H9 (cell line): Measurements from ENCODE around the gene GFOD2. TPM values are rescaled to one million over a fixed set of nuclear protein-coding genes. Genes with fewer than 3 reads are reported as not detected.
A peak's percentile ranks its signal among the peaks of the same experiment; 100 is the strongest.

Source experiments
- DNase-seq: peaks from one replicate; pipeline ENCODE4 v3.0.0-alpha.2; 2017
- H2AFZ ChIP-seq: one replicate; pipeline ENCODE4 v1.6.1; 2013; ENCODE audit warnings: mild to moderate bottlenecking, low read length, control low read depth, moderate library complexity
- H2AK5ac ChIP-seq: 2 replicates; pipeline ENCODE4 v1.6.1; 2013; ENCODE audit warnings: low read length, control low read depth, mixed read lengths; ENCODE audit not compliant: insufficient read length
- H2BK120ac ChIP-seq: one replicate; pipeline ENCODE4 v1.6.1; 2013; ENCODE audit warnings: low read depth, mild to moderate bottlenecking, low read length, control low read depth, inconsistent platforms; ENCODE audit not compliant: poor library complexity, severe bottlenecking
- H2BK12ac ChIP-seq: 2 replicates; pipeline ENCODE4 v1.6.1; 2013; ENCODE audit warnings: low read length, control low read depth, mixed read lengths, low read depth; ENCODE audit not compliant: insufficient read length
- H2BK15ac ChIP-seq: 2 replicates; pipeline ENCODE4 v1.6.1; 2013; ENCODE audit warnings: low read depth, low read length, control low read depth
- H2BK20ac ChIP-seq: one replicate; pipeline ENCODE4 v1.6.1; 2013; ENCODE audit warnings: low read depth, mild to moderate bottlenecking, low read length, control low read depth, inconsistent platforms; ENCODE audit not compliant: poor library complexity, severe bottlenecking
- H2BK5ac ChIP-seq: 2 replicates; pipeline ENCODE4 v1.6.1; 2013; ENCODE audit warnings: low read length, control low read depth, mixed read lengths; ENCODE audit not compliant: insufficient read length
- H3K14ac ChIP-seq: 2 replicates; pipeline ENCODE4 v1.6.1; 2013; ENCODE audit warnings: low read length, control low read depth; ENCODE audit not compliant: insufficient read depth
- H3K18ac ChIP-seq: 2 replicates; pipeline ENCODE4 v1.6.1; 2013; ENCODE audit warnings: low read depth, mild to moderate bottlenecking, mixed read lengths, low read length, control low read depth; ENCODE audit not compliant: insufficient read length
- H3K23ac ChIP-seq: 2 replicates; pipeline ENCODE4 v1.6.1; 2013; ENCODE audit warnings: low read length, control low read depth, mixed read lengths, low read depth; ENCODE audit not compliant: insufficient read length
- H3K23me2 ChIP-seq: 2 replicates; pipeline ENCODE4 v1.6.1; 2013; ENCODE audit warnings: low read depth, mild to moderate bottlenecking, mixed read lengths, low read length, control low read depth; ENCODE audit not compliant: insufficient read length, poor library complexity, severe bottlenecking
- H3K27ac ChIP-seq: 2 replicates; pipeline ENCODE4 v1.5.1; 2013; ENCODE audit warnings: low read length, control low read depth, mixed read lengths, low read depth; ENCODE audit not compliant: insufficient read length
- H3K27me3 ChIP-seq: 2 replicates; pipeline ENCODE4 v1.6.1; 2013; ENCODE audit warnings: low read length, control low read depth, inconsistent platforms; ENCODE audit not compliant: insufficient read depth
- H3K4ac ChIP-seq: 2 replicates; pipeline ENCODE4 v1.6.1; 2013; ENCODE audit warnings: low read depth, mild to moderate bottlenecking, control low read depth, inconsistent platforms, low read length, moderate library complexity
- H3K4me1 ChIP-seq: 2 replicates; pipeline ENCODE4 v1.6.1; 2013; ENCODE audit warnings: low read length, control low read depth, inconsistent platforms; ENCODE audit not compliant: insufficient read depth
- H3K4me2 ChIP-seq: 2 replicates; pipeline ENCODE4 v1.6.1; 2013; ENCODE audit warnings: low read length, control low read depth, mixed read lengths; ENCODE audit not compliant: insufficient read length, insufficient read depth
- H3K56ac ChIP-seq: 2 replicates; pipeline ENCODE4 v1.6.1; 2013; ENCODE audit warnings: low read depth, mild to moderate bottlenecking, mixed read lengths, low read length, control low read depth; ENCODE audit not compliant: insufficient read length
- H3K79me1 ChIP-seq: 2 replicates; pipeline ENCODE4 v1.6.1; 2013; ENCODE audit warnings: low read depth, mild to moderate bottlenecking, moderate library complexity, low read length, control low read depth, inconsistent platforms; ENCODE audit not compliant: insufficient read depth, poor library complexity, severe bottlenecking
- H3K79me2 ChIP-seq: 2 replicates; pipeline ENCODE4 v1.6.1; 2013; ENCODE audit warnings: low read length, control low read depth, inconsistent platforms; ENCODE audit not compliant: insufficient read depth
- H3K9ac ChIP-seq: 2 replicates; pipeline ENCODE4 v1.6.1; 2013; ENCODE audit warnings: low read length, control low read depth, mixed read lengths; ENCODE audit not compliant: insufficient read length; ENCODE audit errors: extremely low read depth
- H3K9me3 ChIP-seq: one replicate; pipeline ENCODE4 v1.6.1; 2013; ENCODE audit warnings: low read depth, low read length, inconsistent platforms; ENCODE audit not compliant: control insufficient read depth
- H3T11ph ChIP-seq: one replicate; pipeline ENCODE4 v1.6.1; 2013; ENCODE audit warnings: mild to moderate bottlenecking, low read length, control low read depth, inconsistent platforms
- H4K20me1 ChIP-seq: one replicate; pipeline ENCODE4 v1.6.1; 2013; ENCODE audit not compliant: control insufficient read depth, insufficient read length, insufficient read depth
- H4K5ac ChIP-seq: 2 replicates; pipeline ENCODE4 v1.6.1; 2013; ENCODE audit warnings: low read depth, mild to moderate bottlenecking, mixed read lengths, low read length, control low read depth; ENCODE audit not compliant: insufficient read length
- H4K8ac ChIP-seq: replicated peaks from 2 replicates; pipeline ENCODE4 v1.6.1; 2013; ENCODE audit warnings: low read length, control low read depth, mixed read lengths, low read depth; ENCODE audit not compliant: insufficient read length
- H4K91ac ChIP-seq: 2 replicates; pipeline ENCODE4 v1.6.1; 2013; ENCODE audit warnings: low read depth, mild to moderate bottlenecking, moderate library complexity, mixed read lengths, low read length, control low read depth; ENCODE audit not compliant: insufficient read length
- H3K27ac Mint-ChIP-seq, 3 experiments: 2 replicates in 2 of 3; 3 replicates in 1 of 3; pipeline ENCODE4 v1.8.0; 2020 to 2021; ENCODE audit warnings: mixed read lengths in 3 of 3, mild to moderate bottlenecking in 1 of 3, moderate library complexity in 1 of 3
- H3K27me3 Mint-ChIP-seq: 2 replicates; pipeline ENCODE4 v1.8.0; 2021; ENCODE audit warnings: low read depth, mild to moderate bottlenecking, moderate library complexity, mixed read lengths
- H3K36me3 Mint-ChIP-seq, 3 experiments: 2 replicates in 2 of 3; 3 replicates in 1 of 3; pipeline ENCODE4 v1.8.0; 2020 to 2021; ENCODE audit warnings: low read depth in 3 of 3, mixed read lengths in 3 of 3; ENCODE audit not compliant: insufficient read depth in 1 of 3
- H3K4me1 Mint-ChIP-seq, 2 experiments: 2 replicates each; pipeline ENCODE4 v1.8.0; 2020; ENCODE audit warnings: mixed read lengths in 2 of 2
- H3K4me3 Mint-ChIP-seq, 2 experiments: 2 replicates in 1 of 2; 3 replicates in 1 of 2; pipeline ENCODE4 v1.8.0; 2020 to 2021; ENCODE audit warnings: mild to moderate bottlenecking in 2 of 2, mixed read lengths in 2 of 2, moderate library complexity in 1 of 2
- H3K9me3 Mint-ChIP-seq, 2 experiments: 2 replicates in 1 of 2; 3 replicates in 1 of 2; pipeline ENCODE4 v1.8.0; 2020; ENCODE audit warnings: mild to moderate bottlenecking in 2 of 2, mixed read lengths in 2 of 2, moderate library complexity in 1 of 2
- CTCF ChIP-seq: fragments of 200-600 bp; sonication (generic); conservative IDR thresholded peaks from 3 replicates; pipeline ENCODE4 v1.8.0; 2021; ENCODE audit warnings: antibody characterized with exemption, mild to moderate bottlenecking
- WGBS: extraction: QIAGEN DNeasy Blood & Tissue Kit; methylation state at CpG from one replicate; pipeline ENCODE4 v1.1.7; 2013; ENCODE audit warnings: missing lambda C conversion rate, low lambda C conversion rate, mixed read lengths; ENCODE audit not compliant: insufficient read length; ENCODE audit errors: extremely low coverage; 5-methylcytosine and 5-hydroxymethylcytosine counted together
- total RNA-seq: library from RNA; stranded (reverse); gene quantifications from 2 replicates; pipeline ENCODE4 v1.2.1, GENCODE V29; 2021

Gene GFOD2
- total RNA-seq, 1 experiment from 2014 or later, result 21.8 TPM

- no peak within 1 kb of the TSS for H2AFZ ChIP-seq
- Mint-ChIP-seq H3K4me3 (peak within 1 kb of the TSS; percentile 78 to 85), H3K27me3 (peaks cover 4% of the 10 kb centered on the region), H3K36me3 (peaks cover 3 to 11% (median 7%) of the 10 kb centered on the region in 3 experiments; a peak in 5 of 7 replicates), H3K27ac (peak within 1 kb of the TSS in 1 of 3 experiments; percentile 85; a peak in 1 of 7 replicates), H3K4me1 (peaks cover 7 to 22% of the 10 kb centered on the region in 2 experiments; a peak in 3 of 4 replicates), H3K9me3 (no peaks in the 10 kb centered on the region)
- H3K4me1 ChIP-seq, result no peaks in the 10 kb centered on the region
- H4K5ac ChIP-seq, result no peak within 1 kb of the TSS
- peak within 1 kb of the TSS; percentile 56 for H3K4me2 ChIP-seq
- H2BK120ac ChIP-seq, result no peak within 1 kb of the TSS
- no peak within 1 kb of the TSS for H4K8ac ChIP-seq
- no peak within 1 kb of the TSS for H2BK20ac ChIP-seq
- H4K20me1 ChIP-seq, result no peaks in the 10 kb centered on the region
- no peak within 1 kb of the TSS for H3K27ac ChIP-seq
- H3T11ph ChIP-seq, result no peak within 1 kb of the TSS
- no peak within 1 kb of the TSS for H2BK15ac ChIP-seq
- H3K4ac ChIP-seq, result no peak within 1 kb of the TSS
- H2BK5ac ChIP-seq, result no peak within 1 kb of the TSS
- no peaks in the 10 kb centered on the region for H3K27me3 ChIP-seq
- peaks cover 3% of the 10 kb centered on the region for H3K23me2 ChIP-seq
- no CpG with 5 or more reads among the region's 78 CpGs for WGBS
- H4K91ac ChIP-seq, result no peak within 1 kb of the TSS
- no peak within 1 kb of the TSS for H3K14ac ChIP-seq
- no peaks in the 10 kb centered on the region for H3K79me1 ChIP-seq
- peak; percentile 87 for DNase-seq
- no peak for TF ChIP-seq CTCF
- H3K56ac ChIP-seq, result no peak within 1 kb of the TSS
- no peak within 1 kb of the TSS for H3K23ac ChIP-seq
- no peak within 1 kb of the TSS for H3K18ac ChIP-seq
- no peak within 1 kb of the TSS for H2AK5ac ChIP-seq
- no peak within 1 kb of the TSS for H2BK12ac ChIP-seq
- H3K79me2 ChIP-seq, result no peaks in the 10 kb centered on the region
- no peaks in the 10 kb centered on the region for H3K9me3 ChIP-seq
- H3K9ac ChIP-seq, result no peak within 1 kb of the TSS
Observed at GRCh38 chr16:67666559-67667452, 52.3 kb downstream of the GFOD2 start, which contains the start of the genes C16orf86 and ENKD1. Gene C16orf86 (plus strand): TSS chr16:67666814. CDS start chr16:67666971, 157 bp downstream. Gene ENKD1 (minus strand): TSS chr16:67666750. CDS start chr16:67666442, 308 bp downstream.
